Right cardiac atrium (tissue), 5 donors: Measurements from ENCODE around the gene CHST7. TPM values are rescaled to one million over a fixed set of nuclear protein-coding genes. Genes with fewer than 3 reads are reported as not detected.

Source experiments
- ATAC-seq, 2 donors: fragments of 200-7000 bp; cut with Tn5 transposase; one replicate each; pipeline versions ENCODE4 v1.8.0 to v1.9.1; 2020; ENCODE audit warnings: moderate library complexity in 2 of 2, mild to moderate bottlenecking in 1 of 2
- DNase-seq, 3 donors: peaks; one replicate each; pipeline ENCODE4 v3.0.0-alpha.2; 2020
- H3K27ac ChIP-seq: one replicate; pipeline ENCODE4 v1.5.1; 2013; ENCODE audit warnings: mild to moderate bottlenecking, low read length, control low read depth, moderate library complexity
- H3K27me3 ChIP-seq: one replicate; pipeline ENCODE4 v1.6.1; 2013; ENCODE audit not compliant: control insufficient read depth, insufficient read depth
- H3K4me1 ChIP-seq: one replicate; pipeline ENCODE4 v1.6.1; 2013; ENCODE audit warnings: low read length; ENCODE audit not compliant: control insufficient read depth, insufficient read depth
- H3K4me3 ChIP-seq: one replicate; pipeline ENCODE4 v1.5.1; 2013; ENCODE audit warnings: low read length, control low read depth
- H3K9me3 ChIP-seq: one replicate; pipeline ENCODE4 v1.6.1; 2013; ENCODE audit warnings: low read length; ENCODE audit not compliant: control insufficient read depth
- WGBS: extraction: QIAGEN DNeasy Blood & Tissue Kit; methylation state at CpG from one replicate; pipeline ENCODE4 v1.1.7; 2013; 5-methylcytosine and 5-hydroxymethylcytosine counted together
- intact Hi-C, 4 donors: fragments of 100-400 bp; cut with DNase I; formaldehyde crosslinking; loops; one replicate each; pipeline versions ENCODE4 v1.11.0 to v1.14.0; 2022 to 2023
- polyA plus RNA-seq: library from polyadenylated mRNA; stranded (reverse); fragments of 200-250 nt; gene quantifications from one replicate; pipeline ENCODE4 v1.2.3, GENCODE V29; 2013
- total RNA-seq, 4 donors: library from RNA; stranded (reverse); fragmentation: NEBNext Ultra II Directional; extraction: Animal tissue kit (Norgen Biotek cat#: 25700); gene quantifications; one replicate each; pipeline ENCODE4 v1.2.1, GENCODE V29; 2021
- donor health status: healthy with polysubstance abuse.
- donor health status: DM: no; HTN: yes; CAD: no.
- donor health status: DM: no; HTN: no; CAD: no.
- donor health status: DM: no; HTN: yes; CAD: no; lungs with severe emphysema.
- donor health status: DM: yes; HTN: yes; CAD: no.

Gene CHST7
- total and polyA plus RNA-seq, 5 donors = 10.6 to 41.5 (median 14.3) TPM

DNA sequence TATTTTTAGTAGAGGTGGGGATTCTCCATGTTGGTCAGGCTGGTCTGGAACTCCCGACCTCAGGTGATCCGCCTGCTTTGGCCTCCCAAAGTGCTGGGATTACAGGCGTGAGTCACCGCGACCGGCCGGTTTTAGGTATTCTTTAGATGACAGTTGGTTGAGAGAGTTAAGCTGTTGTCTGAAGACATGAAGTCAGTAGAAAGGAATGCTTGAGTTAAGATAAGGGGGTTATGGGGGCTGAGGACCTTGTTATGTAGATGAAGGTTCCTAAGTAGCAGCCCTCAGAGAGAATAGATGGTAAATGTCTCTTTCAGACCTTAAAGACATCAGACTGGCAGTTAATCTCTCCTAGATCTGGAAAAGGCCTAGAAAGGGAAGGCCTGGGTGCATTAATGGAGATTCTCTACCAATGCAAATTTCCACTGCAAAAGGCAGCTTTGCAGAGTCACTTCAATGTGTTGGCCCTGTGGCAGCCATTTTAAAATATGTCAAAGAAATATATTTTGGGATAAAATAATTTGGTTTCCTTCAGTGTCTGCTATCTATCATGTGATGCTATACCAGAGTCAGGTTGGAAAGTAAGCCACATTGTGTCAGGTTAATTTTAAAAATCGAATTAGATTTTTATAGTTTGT is 22.0 kb upstream of the CHST7 start:
- no peak for ATAC-seq
- intact Hi-C loops = loop anchor here in 1 of 4 donors (10.0 kb wide), 1 partner anchor 133 kb away; no protein-coding TSS in a partner anchor
- Histone ChIP-seq H3K9me3 (no peaks in the 10 kb centered on the region), H3K4me1 (no peaks in the 10 kb centered on the region), H3K27ac (no peak overlapping the region), H3K27me3 (no peaks in the 10 kb centered on the region), H3K4me3 (no peak overlapping the region)
- no peak for DNase-seq
- 55% methylated on average over 8 of the region's 8 CpGs for WGBS

DNA sequence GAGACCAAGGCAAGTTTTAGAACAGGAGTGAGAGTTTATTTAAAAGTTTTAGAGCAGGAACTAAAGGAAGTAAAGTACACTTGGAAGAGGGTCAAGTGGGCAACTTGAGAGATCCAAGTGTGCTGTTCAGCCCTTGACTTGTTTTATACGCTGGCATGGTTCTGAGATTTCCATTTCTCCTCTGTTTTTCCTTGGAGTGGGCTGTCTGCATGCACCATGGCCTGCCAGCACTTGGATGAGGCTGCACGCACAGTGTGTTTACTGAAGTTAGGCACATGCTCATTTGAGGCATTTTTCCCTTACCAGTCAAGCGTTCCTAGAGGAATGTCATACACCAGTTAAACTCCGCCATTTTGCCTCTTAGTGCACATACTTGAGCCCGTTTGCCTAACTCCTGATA is 19.6 kb upstream of the CHST7 start:
- no peak overlapping the region for H3K4me3 ChIP-seq
- DNase-seq (no peak), ATAC-seq (no peak)
- no peak overlapping the region for H3K27ac ChIP-seq
- intact Hi-C loops = loop anchor here in 1 of 4 donors (10.0 kb wide), 1 partner anchor 131 kb away; no protein-coding TSS in a partner anchor
- WGBS = 94% methylated on average over 5 of the region's 5 CpGs
- no peaks in the 10 kb centered on the region for H3K27me3 ChIP-seq
- H3K4me1 ChIP-seq = no peaks in the 10 kb centered on the region
- H3K9me3 ChIP-seq = no peaks in the 10 kb centered on the region

DNA sequence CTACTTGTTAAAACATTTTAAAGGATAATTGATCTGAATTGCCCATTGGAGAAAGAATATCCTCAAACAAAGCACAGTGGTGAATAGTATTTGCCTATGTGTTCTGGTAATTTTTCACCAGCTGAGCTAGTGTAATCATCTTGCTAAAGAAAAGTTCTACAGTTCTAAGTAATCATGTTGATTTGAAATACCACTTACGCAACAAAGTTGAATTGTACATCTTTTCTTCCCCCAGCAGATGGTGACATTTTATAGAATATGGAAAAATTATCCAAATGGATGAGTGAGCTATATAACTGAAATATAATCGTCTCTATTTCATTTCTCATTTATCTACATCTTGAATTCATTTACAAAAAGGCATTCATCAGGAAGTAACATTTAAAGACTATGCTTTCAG is 18.6 kb upstream of the CHST7 start:
- Histone ChIP-seq H3K27me3 (no peaks in the 10 kb centered on the region), H3K4me1 (peaks cover 2% of the 10 kb centered on the region), H3K9me3 (no peaks in the 10 kb centered on the region), H3K27ac (no peak overlapping the region), H3K4me3 (no peak overlapping the region)
- intact Hi-C loops = loop anchor here in 2 of 4 donors (5.0 to 10.0 kb wide), 2 partner anchors 130 to 132 kb away; no protein-coding TSS in a partner anchor
- WGBS = 13% methylated on average over 2 of the region's 2 CpGs
- ATAC-seq (no peak), DNase-seq (no peak)

DNA sequence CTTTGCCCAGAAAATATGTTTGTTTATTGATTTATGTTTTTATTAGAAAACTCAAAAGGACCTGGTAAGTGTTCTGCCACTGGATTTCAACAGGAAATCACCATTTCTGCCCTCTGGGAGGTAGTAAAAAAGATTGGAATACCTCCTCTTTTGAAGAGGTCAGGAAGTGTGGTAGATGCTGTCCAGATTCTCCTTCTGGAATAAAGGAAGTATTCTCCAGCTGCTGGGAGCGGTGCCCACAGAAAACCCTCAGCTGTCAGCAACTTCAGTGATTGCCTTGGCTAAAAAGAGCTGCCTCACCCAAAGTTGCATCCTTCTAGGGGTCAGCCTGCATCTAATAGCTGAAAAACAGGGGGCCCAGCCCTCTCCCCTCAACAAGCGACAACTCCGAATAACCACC is 14.5 kb upstream of the CHST7 start:
- WGBS = 57% methylated on average over 3 of the region's 3 CpGs
- Histone ChIP-seq H3K27ac (no peak overlapping the region), H3K27me3 (no peaks in the 10 kb centered on the region), H3K9me3 (no peaks in the 10 kb centered on the region), H3K4me3 (no peak overlapping the region), H3K4me1 (peaks cover 2% of the 10 kb centered on the region)
- intact Hi-C loops = loop anchor here in 2 of 4 donors (5.0 to 10.0 kb wide), 2 partner anchors 126 to 128 kb away; no protein-coding TSS in a partner anchor
- no peak for DNase-seq
- no peak for ATAC-seq

DNA sequence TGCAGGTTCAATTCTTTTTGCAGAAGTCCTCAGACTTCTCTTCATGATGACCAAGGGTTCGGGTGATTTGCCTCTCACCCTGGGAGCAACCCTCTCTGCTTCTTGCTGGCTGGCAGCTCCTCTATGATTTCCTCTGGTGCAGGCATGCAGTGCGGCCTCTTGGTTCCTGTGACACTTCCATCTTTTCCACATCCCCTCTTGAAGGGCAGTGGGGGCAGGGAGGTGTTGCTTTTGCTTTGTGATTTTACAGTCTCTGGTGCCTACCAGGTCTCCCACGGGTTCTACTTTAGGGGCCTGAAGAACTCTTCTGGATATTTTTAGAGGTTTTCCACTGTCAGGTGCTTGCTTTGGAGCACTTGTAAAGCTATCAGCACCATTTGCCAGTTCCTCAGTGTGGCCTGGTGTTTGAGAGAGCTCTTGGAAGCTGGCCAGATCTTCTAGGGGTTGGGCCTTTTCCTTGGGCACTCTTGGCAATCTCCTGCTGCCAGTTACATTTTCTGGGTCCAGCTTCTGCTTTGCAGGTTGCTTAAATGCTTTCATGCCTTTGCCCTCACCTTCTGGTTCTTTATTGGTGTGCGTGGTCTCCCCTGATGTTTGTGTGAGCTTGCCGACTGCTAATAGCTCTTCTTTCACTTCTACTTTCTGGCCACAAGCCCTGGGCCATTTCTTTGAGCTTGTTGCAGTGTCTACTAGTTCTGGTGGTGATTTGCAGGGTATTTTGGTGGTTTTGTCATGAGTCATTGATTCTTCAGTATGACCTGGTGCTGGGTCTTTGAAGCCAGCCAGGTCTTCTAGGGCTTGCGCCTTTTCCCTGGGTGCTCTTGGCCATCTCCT is 11.5 kb upstream of the CHST7 start:
- intact Hi-C loops = loop anchor here in 2 of 4 donors (5.0 to 10.0 kb wide), 2 partner anchors 80 to 83 kb away; no protein-coding TSS in a partner anchor
- no peaks in the 10 kb centered on the region for H3K27me3 ChIP-seq
- ATAC-seq (peak; percentile 26 to 47), DNase-seq (peak in 1 of 3 donors; percentile 46)
- H3K4me3 ChIP-seq = no peak overlapping the region
- H3K27ac ChIP-seq = no peak overlapping the region
- 68% methylated on average over 6 of the region's 6 CpGs for WGBS
- H3K9me3 ChIP-seq = no peaks in the 10 kb centered on the region
- H3K4me1 ChIP-seq = peaks cover 2% of the 10 kb centered on the region

DNA sequence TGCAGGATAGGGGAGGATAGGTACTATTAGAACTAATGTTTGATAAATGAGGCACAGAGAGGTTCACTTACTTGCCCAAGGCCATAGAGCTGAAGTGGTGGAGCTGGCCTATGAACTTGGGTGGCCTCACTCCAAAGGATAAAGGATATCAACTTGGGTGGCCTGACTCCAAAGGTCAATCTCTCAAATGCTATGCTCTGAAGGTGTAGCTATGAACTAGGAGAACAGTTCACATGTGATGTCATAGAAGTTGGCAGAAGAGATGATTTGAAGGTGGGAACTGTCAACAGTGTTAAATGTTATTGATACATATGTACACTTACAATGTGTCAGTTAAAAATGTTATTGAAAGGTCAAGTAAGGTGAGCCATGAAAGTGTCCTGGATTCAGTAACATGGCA is 6.2 kb upstream of the CHST7 start:
- Histone ChIP-seq H3K4me1 (no peaks in the 10 kb centered on the region), H3K9me3 (no peaks in the 10 kb centered on the region), H3K27ac (no peak overlapping the region), H3K27me3 (no peaks in the 10 kb centered on the region), H3K4me3 (no peak overlapping the region)
- DNase-seq (no peak), ATAC-seq (no peak)
- intact Hi-C loops = loop anchor here in 1 of 4 donors (10.0 kb wide), 1 partner anchor 77 kb away; no protein-coding TSS in a partner anchor

DNA sequence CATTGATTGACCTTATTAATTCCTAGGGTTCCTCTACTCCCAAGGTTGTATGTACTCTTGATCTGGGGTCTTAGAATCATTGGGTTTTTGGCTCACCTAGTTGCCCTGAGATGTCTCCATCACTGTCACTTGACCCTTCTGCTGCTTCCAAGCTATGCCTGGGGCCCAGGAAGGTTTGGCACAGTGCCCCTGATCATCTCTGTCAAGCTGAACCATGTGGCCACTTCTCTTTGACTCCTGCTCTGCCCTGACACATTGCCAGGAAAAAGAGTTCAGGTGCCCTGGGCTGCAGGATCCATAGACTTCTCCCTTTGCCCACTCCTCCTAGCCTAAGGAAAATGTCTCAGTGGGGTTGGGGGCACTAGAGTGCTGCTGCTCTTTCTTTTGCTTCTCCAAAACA is 3.9 kb upstream of the CHST7 start:
- H3K27ac ChIP-seq = no peak overlapping the region
- no peak for ATAC-seq
- H3K27me3 ChIP-seq = no peaks in the 10 kb centered on the region
- H3K9me3 ChIP-seq = no peaks in the 10 kb centered on the region
- H3K4me1 ChIP-seq = no peaks in the 10 kb centered on the region
- H3K4me3 ChIP-seq = no peak overlapping the region
- intact Hi-C loops = loop anchor here in 1 of 4 donors (10.0 kb wide), 1 partner anchor 75 kb away; no protein-coding TSS in a partner anchor
- peak in 1 of 3 donors; percentile 56 for DNase-seq

DNA sequence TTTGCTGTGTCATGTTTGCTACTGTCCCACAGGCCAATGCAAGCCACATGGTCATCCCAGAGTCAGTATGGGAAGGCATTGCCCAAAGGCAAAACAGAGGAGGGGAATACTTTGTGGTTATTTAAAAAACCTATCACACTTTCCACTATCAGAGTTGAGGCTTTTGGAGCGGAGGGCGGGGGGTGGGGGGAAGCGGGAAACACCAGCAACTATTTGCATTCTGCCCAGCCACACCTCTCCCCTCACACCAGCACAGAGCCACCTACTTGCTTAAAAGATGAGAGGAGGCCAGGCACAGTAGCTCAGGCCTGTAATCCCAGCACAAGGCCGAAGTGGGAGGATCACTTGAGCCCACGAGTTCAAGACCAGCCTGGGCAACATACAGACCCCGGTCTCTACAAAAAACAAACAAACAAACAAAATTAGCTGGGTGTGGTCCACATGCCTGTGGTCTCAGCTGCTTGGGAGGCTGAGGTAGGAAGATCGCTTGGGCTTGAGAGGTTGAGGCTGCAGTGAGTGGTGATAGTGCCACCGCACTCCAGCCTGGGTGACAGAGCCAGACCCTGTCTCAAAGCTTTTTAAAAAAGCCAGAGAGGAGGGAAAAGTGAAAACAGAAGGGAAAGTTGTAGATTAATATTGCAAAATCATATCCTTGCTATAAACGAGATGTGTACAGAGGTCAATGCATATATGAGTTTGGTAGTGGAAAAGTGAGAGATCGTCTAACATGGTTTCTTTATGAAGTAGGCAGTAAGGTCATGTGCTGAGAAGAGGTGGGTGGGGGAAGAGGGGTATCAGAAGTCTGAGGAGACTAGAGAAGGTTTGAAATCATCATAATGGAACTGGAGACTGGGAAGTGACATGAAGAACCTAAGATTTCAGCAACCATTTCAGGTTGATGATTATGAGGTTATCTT is 1.9 kb upstream of the CHST7 start:
- intact Hi-C loops = loop anchor here in 1 of 4 donors (2.0 kb wide), 1 partner anchor 71 kb away; no protein-coding TSS in a partner anchor
- Histone ChIP-seq H3K27me3 (no peaks in the 10 kb centered on the region), H3K9me3 (no peaks in the 10 kb centered on the region), H3K27ac (no peak overlapping the region), H3K4me3 (no peak overlapping the region), H3K4me1 (no peaks in the 10 kb centered on the region)
- no peak for DNase-seq
- WGBS = 88% methylated on average over 10 of the region's 10 CpGs
- ATAC-seq = no peak

DNA sequence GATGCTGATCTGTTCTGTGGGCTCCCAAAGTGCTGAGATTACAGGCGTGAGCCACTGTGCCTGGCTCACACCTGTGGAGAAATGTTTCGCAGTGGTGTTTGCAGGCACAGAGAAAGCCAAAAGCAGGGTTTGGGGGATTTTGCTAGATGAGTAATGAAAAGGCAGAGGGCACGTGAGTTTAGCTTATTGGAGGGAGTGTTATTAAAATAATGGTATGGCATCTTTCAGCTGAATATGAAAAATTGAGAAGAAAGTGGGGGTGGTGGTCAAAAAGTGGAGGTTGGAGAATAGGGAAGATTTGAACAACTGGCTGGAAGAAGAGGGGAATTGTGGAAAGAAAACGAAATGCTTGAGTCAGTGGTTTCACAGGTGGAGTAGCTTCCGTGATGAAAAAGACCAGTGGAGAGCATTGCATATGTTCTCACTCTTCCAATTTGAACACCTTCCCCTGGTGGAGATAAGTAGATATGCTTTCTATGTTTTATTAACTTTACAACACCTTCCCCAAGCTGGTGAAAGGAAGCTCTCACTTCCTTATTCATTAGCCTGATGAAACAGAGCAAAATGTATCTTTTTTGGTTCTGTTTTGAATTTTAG is 1.1 kb upstream of the CHST7 start:
- intact Hi-C loops = loop anchor here in 1 of 4 donors (2.0 kb wide), 1 partner anchor 70 kb away; no protein-coding TSS in a partner anchor
- WGBS = 84% methylated on average over 5 of the region's 5 CpGs

More for the DNA sequence above, 1.1 kb upstream of the CHST7 start:
- Histone ChIP-seq H3K27me3 (no peaks in the 10 kb centered on the region), H3K4me3 (no peak overlapping the region), H3K4me1 (no peaks in the 10 kb centered on the region), H3K9me3 (no peaks in the 10 kb centered on the region), H3K27ac (no peak overlapping the region)
- DNase-seq = no peak
- ATAC-seq = no peak
